HCT116 (cell line): ENCODE data around the gene PRPF40B. TPM values are rescaled to one million over a fixed set of nuclear protein-coding genes. Genes with fewer than 3 reads are reported as not detected.

Source experiments
- ATAC-seq: fragments of 200-7000 bp; cut with Tn5 transposase; 2 replicates; pipeline ENCODE4 v1.9.1; 2020; ENCODE audit warnings: mild to moderate bottlenecking, moderate library complexity
- BruUV-seq: library from RNA; stranded (reverse); fragments of 400-500 nt; replicated peaks from 2 replicates; lab custom pipeline; 2021; lab: Mats Ljungman, UMichigan
- CTCF ChIA-PET: fragments of 300-600 bp; sonication (Branson Sonifier 250); formaldehyde crosslinking; loops from one replicate; lab custom pipeline; 2021; ENCODE audit warnings: antibody characterized with exemption; lab: Charles Lee
- POLR2A ChIA-PET: fragments of 300-600, 350-600 bp; sonication (Branson Sonifier 250); formaldehyde crosslinking; loops from one replicate; lab custom pipeline; 2021; ENCODE audit warnings: antibody characterized with exemption; lab: Charles Lee
- RAD21 ChIA-PET, 2 experiments: fragments of 300-600 bp; sonication (Branson Sonifier 250); formaldehyde crosslinking; loops; one replicate each; lab custom pipeline; 2023; ENCODE audit warnings: low total read pairs in 2 of 2; ENCODE audit not compliant: uncharacterized antibody in 2 of 2, unreplicated experiment in 2 of 2, low non-redundant PET in 1 of 2; lab: Charles Lee
- DNase-seq: peaks from one replicate; pipeline ENCODE4 v3.0.0-alpha.2; 2010; ENCODE audit warnings: low read depth, low spot score
- H2AFZ ChIP-seq: fragments of 200-600 bp; shearing (Covaris generic), sonication (generic); 2 replicates; pipeline ENCODE4 v1.6.1; 2017; ENCODE audit warnings: low read depth, mixed run types, mixed read lengths, antibody characterized with exemption, low read length; ENCODE audit not compliant: poor library complexity, severe bottlenecking
- H3K27ac ChIP-seq: 2 replicates; pipeline ENCODE4 v1.5.1; 2012; ENCODE audit warnings: low read depth, low read length
- H3K27me3 ChIP-seq: fragments of 200-600 bp; sonication (generic); 2 replicates; pipeline ENCODE4 v1.6.1; 2016; ENCODE audit warnings: mixed run types, low read length, mixed read lengths; ENCODE audit not compliant: insufficient read depth
- H3K36me3 ChIP-seq, 2 experiments: fragments of 200-500 bp in 1 of 2; fragments of 200-600 bp in 1 of 2; sonication (Bioruptor generic) in 1 of 2; sonication (generic) in 1 of 2; 2 replicates each; pipeline versions ENCODE4 v1.5.1 to v1.6.1; 2014 to 2016; ENCODE audit warnings: low read length in 2 of 2, inconsistent platforms in 1 of 2, mixed read lengths in 1 of 2, mixed run types in 1 of 2; ENCODE audit not compliant: insufficient read depth in 2 of 2, control insufficient read depth in 1 of 2
- H3K4me1 ChIP-seq, 2 experiments: fragments of 200-600 bp in 1 of 2; sonication (generic) in 1 of 2; 2 replicates each; pipeline versions ENCODE4 v1.5.1 to v1.6.1; 2012 to 2017; ENCODE audit warnings: low read length in 2 of 2, inconsistent platforms in 1 of 2, mild to moderate bottlenecking in 1 of 2, mixed read lengths in 1 of 2, mixed run types in 1 of 2, moderate library complexity in 1 of 2; ENCODE audit not compliant: insufficient read depth in 2 of 2, control insufficient read depth in 1 of 2
- H3K4me2 ChIP-seq: fragments of 200-600 bp; sonication (generic); 2 replicates; pipeline ENCODE4 v1.6.1; 2017; ENCODE audit warnings: mixed run types, low read length, mixed read lengths
- H3K4me3 ChIP-seq, 2 experiments: fragments of 200-600 bp in 1 of 2; sonication (generic) in 1 of 2; replicated peaks in 1 of 2; 2 replicates each; pipeline ENCODE4 v1.5.1; 2011 to 2016; ENCODE audit warnings: low read length in 2 of 2, control low read depth in 1 of 2, low read depth in 1 of 2, mild to moderate bottlenecking in 1 of 2, mixed read lengths in 1 of 2, mixed run types in 1 of 2
- H3K79me2 ChIP-seq: fragments of 200-600 bp; sonication (generic); 2 replicates; pipeline ENCODE4 v1.6.1; 2017; ENCODE audit warnings: mild to moderate bottlenecking, mixed run types, low read length, moderate library complexity, mixed read lengths; ENCODE audit not compliant: insufficient read depth
- H3K9ac ChIP-seq: fragments of 200-600 bp; sonication (generic); 2 replicates; pipeline ENCODE4 v1.6.1; 2016; ENCODE audit warnings: low read length, mixed read lengths
- H3K9me2 ChIP-seq: fragments of 200-600 bp; sonication (generic), shearing (Covaris generic); 2 replicates; pipeline ENCODE4 v1.6.1; 2017; ENCODE audit warnings: mixed run types, mild to moderate bottlenecking, moderate library complexity; ENCODE audit not compliant: insufficient read depth
- H3K9me3 ChIP-seq, 2 experiments: fragments of 200-500 bp in 1 of 2; fragments of 200-600 bp in 1 of 2; sonication (Bioruptor generic) in 1 of 2; sonication (generic) in 1 of 2; 2 replicates each; pipeline ENCODE4 v1.6.1; 2014 to 2017; ENCODE audit warnings: low read length in 2 of 2, mixed read lengths in 2 of 2, inconsistent platforms in 1 of 2, low read depth in 1 of 2, mild to moderate bottlenecking in 1 of 2, mixed run types in 1 of 2, moderate library complexity in 1 of 2; ENCODE audit not compliant: control insufficient read depth in 1 of 2, insufficient read depth in 1 of 2
- H4K20me1 ChIP-seq: fragments of 200-600 bp; sonication (generic), shearing (Covaris generic); 2 replicates; pipeline ENCODE4 v1.6.1; 2017; ENCODE audit warnings: mixed run types, mild to moderate bottlenecking, moderate library complexity; ENCODE audit not compliant: insufficient read depth
- CBX3 ChIP-seq: IDR thresholded peaks from 2 replicates; pipeline ENCODE4 v1.6.1; 2012; ENCODE audit warnings: low read depth
- CEBPB ChIP-seq: IDR thresholded peaks from 2 replicates; pipeline ENCODE4 v1.6.1; 2012; ENCODE audit warnings: low read depth
- ELF1 ChIP-seq: IDR thresholded peaks from 2 replicates; pipeline ENCODE4 v1.6.1; 2012; ENCODE audit warnings: low read depth, borderline replicate concordance
- EZH2 ChIP-seq: fragments of 200-600 bp; sonication (generic); IDR thresholded peaks from 2 replicates; pipeline ENCODE4 v1.6.1; 2017; ENCODE audit warnings: antibody characterized with exemption, mixed run types
- EZH2phosphoT487 ChIP-seq: fragments of 200-600 bp; IDR thresholded peaks from 2 replicates; pipeline ENCODE4 v1.6.1; 2018; ENCODE audit warnings: antibody characterized with exemption, borderline replicate concordance
- FOSL1 ChIP-seq: IDR thresholded peaks from 2 replicates; pipeline ENCODE4 v1.6.1; 2012; ENCODE audit warnings: low read depth
- JUND ChIP-seq: IDR thresholded peaks from 2 replicates; pipeline ENCODE4 v1.6.1; 2012
- POLR2AphosphoS5 ChIP-seq: IDR thresholded peaks from 2 replicates; pipeline ENCODE4 v1.6.1; 2011; ENCODE audit warnings: mild to moderate bottlenecking, low read depth, low read length, moderate library complexity
- RAD21 ChIP-seq: IDR thresholded peaks from 2 replicates; pipeline ENCODE4 v1.6.1; 2012; ENCODE audit warnings: low read depth, mild to moderate bottlenecking
- SIN3A ChIP-seq: IDR thresholded peaks from 2 replicates; pipeline ENCODE4 v1.6.1; 2012; ENCODE audit warnings: low read depth
- SRF ChIP-seq: IDR thresholded peaks from 2 replicates; pipeline ENCODE4 v1.6.1; 2012; ENCODE audit warnings: low read depth
- TCF7L2 ChIP-seq: IDR thresholded peaks from 2 replicates; pipeline ENCODE4 v1.7.0; 2011; ENCODE audit warnings: borderline replicate concordance, inconsistent platforms; ENCODE audit not compliant: insufficient read depth, insufficient read length; ENCODE audit errors: extremely low read depth
- YY1 ChIP-seq: IDR thresholded peaks from 2 replicates; pipeline ENCODE4 v1.6.1; 2011; ENCODE audit warnings: low read length, low read depth, moderate library complexity, mild to moderate bottlenecking; ENCODE audit not compliant: insufficient replicate concordance; ENCODE audit errors: extremely low read depth
- ZFX ChIP-seq: fragments of 450-650 bp; IDR thresholded peaks from 2 replicates; pipeline ENCODE4 v1.6.1; 2017
- ZNF274 ChIP-seq: fragments of 200-500 bp; sonication (Bioruptor generic); IDR thresholded peaks from 2 replicates; pipeline ENCODE4 v1.6.1; 2014; ENCODE audit warnings: mild to moderate bottlenecking, low read depth, low read length, inconsistent platforms
- intact Hi-C: fragments of 100-400 bp; cut with micrococcal nuclease; formaldehyde crosslinking; loops from 2 replicates; pipeline ENCODE4 v1.10.0; 2022
- total RNA-seq: library from RNA; stranded (reverse); gene quantifications from one replicate; pipeline ENCODE4 v1.2.1, GENCODE V29; 2021; ENCODE audit not compliant: unreplicated experiment
- TF ChIP-seq, protein P1 (sequence below), 3 experiments: fragments of 200-600 bp in 1 of 3; sonication (generic) in 1 of 3; IDR thresholded peaks in 2 of 3; conservative IDR thresholded peaks in 1 of 3; 2 replicates each; pipeline ENCODE4 v1.5.1; 2012 to 2017; ENCODE audit warnings: low read depth in 2 of 3, low read length in 2 of 3, antibody characterized with exemption in 1 of 3, borderline replicate concordance in 1 of 3, control low read depth in 1 of 3, mild to moderate bottlenecking in 1 of 3, mixed read lengths in 1 of 3, mixed run types in 1 of 3, moderate library complexity in 1 of 3; ENCODE audit not compliant: insufficient read depth in 1 of 3
- TF ChIP-seq, protein P2 (sequence below): IDR thresholded peaks from 2 replicates; pipeline ENCODE4 v1.6.1; 2012
- TF ChIP-seq, protein P3 (sequence below): IDR thresholded peaks from 2 replicates; pipeline ENCODE4 v1.6.1; 2012
- TF ChIP-seq, protein P4 (sequence below): IDR thresholded peaks from 2 replicates; pipeline ENCODE4 v1.6.1; 2012; ENCODE audit warnings: low read depth
- TF ChIP-seq, protein P5 (sequence below): IDR thresholded peaks from 2 replicates; pipeline ENCODE4 v1.6.1; 2011; ENCODE audit warnings: mild to moderate bottlenecking, low read length, moderate library complexity; ENCODE audit not compliant: insufficient replicate concordance; ENCODE audit errors: extremely low read depth

The PRPF40B gene
- total RNA-seq, 1 experiment from 2014 or later = 29.0 TPM

DNA sequence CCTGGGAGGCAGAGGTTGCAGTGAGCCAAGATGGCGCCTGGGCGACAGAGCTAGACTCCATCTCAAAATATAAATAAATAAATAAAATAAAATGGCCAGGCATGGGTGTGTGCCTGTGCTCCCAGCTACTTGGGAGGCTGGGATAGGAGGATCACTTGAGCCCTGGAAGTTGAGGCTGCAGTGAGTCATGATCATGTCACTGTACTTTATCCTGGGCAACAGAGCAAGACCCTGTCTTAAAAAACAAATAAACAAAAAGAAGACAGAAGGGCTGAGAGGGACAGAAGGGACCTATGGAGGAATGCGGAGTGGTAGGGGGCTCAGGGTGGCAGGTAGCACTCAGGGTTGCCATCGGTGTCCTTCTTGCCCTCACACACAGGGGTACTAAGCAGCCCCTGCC, 40.8 kb downstream of the PRPF40B start:
- Histone ChIP-seq H3K27ac (no peak overlapping the region), H3K27me3 (no peaks in the 10 kb centered on the region), H3K4me2 (no peak overlapping the region), H3K4me3 (no peak overlapping the region), H2AFZ (no peak overlapping the region), H3K36me3 (no peaks in the 10 kb centered on the region), H4K20me1 (no peaks in the 10 kb centered on the region), H3K9me3 (no peaks in the 10 kb centered on the region), H3K79me2 (no peaks in the 10 kb centered on the region), H3K9ac (no peak overlapping the region), H3K4me1 (peaks cover 0 to 11% of the 10 kb centered on the region in 2 experiments; a peak in 2 of 4 replicates), H3K9me2 (0 out of 2 replicates have a peak, but pooled peaks cover 2% of the 10 kb centered on the region)
- ChIA-PET POLR2A (no interaction called here), CTCF (no interaction called here), RAD21 (no interaction called here)
- no TSS peak for BruUV-seq
- intact Hi-C loops = no loop called here
- TF ChIP-seq ZNF274 (no peak), CEBPB (no peak), ELF1 (no peak), YY1 (no peak), EZH2 (no peak), FOSL1 (no peak), SIN3A (no peak), JUND (no peak), EZH2phosphoT487 (no peak), TCF7L2 (no peak), RAD21 (no peak), SRF (no peak), POLR2AphosphoS5 (no peak), CBX3 (no peak), ZFX (no peak)
- TF ChIP-seq, protein P1, sequence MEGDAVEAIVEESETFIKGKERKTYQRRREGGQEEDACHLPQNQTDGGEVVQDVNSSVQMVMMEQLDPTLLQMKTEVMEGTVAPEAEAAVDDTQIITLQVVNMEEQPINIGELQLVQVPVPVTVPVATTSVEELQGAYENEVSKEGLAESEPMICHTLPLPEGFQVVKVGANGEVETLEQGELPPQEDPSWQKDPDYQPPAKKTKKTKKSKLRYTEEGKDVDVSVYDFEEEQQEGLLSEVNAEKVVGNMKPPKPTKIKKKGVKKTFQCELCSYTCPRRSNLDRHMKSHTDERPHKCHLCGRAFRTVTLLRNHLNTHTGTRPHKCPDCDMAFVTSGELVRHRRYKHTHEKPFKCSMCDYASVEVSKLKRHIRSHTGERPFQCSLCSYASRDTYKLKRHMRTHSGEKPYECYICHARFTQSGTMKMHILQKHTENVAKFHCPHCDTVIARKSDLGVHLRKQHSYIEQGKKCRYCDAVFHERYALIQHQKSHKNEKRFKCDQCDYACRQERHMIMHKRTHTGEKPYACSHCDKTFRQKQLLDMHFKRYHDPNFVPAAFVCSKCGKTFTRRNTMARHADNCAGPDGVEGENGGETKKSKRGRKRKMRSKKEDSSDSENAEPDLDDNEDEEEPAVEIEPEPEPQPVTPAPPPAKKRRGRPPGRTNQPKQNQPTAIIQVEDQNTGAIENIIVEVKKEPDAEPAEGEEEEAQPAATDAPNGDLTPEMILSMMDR (IDR thresholded peaks at IDR 0.05 in 2 of 3, conservative IDR thresholded peaks at IDR 0.05 in 1 of 3; ENCODE audit: borderline replicate concordance in 1 of 3, insufficient read depth in 1 of 3, low read depth in 2 of 3, low read length in 2 of 3) = no peak
- TF ChIP-seq, protein P2, sequence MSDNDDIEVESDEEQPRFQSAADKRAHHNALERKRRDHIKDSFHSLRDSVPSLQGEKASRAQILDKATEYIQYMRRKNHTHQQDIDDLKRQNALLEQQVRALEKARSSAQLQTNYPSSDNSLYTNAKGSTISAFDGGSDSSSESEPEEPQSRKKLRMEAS = no peak
- TF ChIP-seq, protein P3, sequence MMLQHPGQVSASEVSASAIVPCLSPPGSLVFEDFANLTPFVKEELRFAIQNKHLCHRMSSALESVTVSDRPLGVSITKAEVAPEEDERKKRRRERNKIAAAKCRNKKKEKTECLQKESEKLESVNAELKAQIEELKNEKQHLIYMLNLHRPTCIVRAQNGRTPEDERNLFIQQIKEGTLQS = no peak
- TF ChIP-seq, protein P4, sequence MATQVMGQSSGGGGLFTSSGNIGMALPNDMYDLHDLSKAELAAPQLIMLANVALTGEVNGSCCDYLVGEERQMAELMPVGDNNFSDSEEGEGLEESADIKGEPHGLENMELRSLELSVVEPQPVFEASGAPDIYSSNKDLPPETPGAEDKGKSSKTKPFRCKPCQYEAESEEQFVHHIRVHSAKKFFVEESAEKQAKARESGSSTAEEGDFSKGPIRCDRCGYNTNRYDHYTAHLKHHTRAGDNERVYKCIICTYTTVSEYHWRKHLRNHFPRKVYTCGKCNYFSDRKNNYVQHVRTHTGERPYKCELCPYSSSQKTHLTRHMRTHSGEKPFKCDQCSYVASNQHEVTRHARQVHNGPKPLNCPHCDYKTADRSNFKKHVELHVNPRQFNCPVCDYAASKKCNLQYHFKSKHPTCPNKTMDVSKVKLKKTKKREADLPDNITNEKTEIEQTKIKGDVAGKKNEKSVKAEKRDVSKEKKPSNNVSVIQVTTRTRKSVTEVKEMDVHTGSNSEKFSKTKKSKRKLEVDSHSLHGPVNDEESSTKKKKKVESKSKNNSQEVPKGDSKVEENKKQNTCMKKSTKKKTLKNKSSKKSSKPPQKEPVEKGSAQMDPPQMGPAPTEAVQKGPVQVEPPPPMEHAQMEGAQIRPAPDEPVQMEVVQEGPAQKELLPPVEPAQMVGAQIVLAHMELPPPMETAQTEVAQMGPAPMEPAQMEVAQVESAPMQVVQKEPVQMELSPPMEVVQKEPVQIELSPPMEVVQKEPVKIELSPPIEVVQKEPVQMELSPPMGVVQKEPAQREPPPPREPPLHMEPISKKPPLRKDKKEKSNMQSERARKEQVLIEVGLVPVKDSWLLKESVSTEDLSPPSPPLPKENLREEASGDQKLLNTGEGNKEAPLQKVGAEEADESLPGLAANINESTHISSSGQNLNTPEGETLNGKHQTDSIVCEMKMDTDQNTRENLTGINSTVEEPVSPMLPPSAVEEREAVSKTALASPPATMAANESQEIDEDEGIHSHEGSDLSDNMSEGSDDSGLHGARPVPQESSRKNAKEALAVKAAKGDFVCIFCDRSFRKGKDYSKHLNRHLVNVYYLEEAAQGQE = no peak
- TF ChIP-seq, protein P5, sequence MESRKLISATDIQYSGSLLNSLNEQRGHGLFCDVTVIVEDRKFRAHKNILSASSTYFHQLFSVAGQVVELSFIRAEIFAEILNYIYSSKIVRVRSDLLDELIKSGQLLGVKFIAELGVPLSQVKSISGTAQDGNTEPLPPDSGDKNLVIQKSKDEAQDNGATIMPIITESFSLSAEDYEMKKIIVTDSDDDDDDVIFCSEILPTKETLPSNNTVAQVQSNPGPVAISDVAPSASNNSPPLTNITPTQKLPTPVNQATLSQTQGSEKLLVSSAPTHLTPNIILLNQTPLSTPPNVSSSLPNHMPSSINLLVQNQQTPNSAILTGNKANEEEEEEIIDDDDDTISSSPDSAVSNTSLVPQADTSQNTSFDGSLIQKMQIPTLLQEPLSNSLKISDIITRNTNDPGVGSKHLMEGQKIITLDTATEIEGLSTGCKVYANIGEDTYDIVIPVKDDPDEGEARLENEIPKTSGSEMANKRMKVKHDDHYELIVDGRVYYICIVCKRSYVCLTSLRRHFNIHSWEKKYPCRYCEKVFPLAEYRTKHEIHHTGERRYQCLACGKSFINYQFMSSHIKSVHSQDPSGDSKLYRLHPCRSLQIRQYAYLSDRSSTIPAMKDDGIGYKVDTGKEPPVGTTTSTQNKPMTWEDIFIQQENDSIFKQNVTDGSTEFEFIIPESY = no peak
- DNase-seq (no peak), ATAC-seq (no peak)
